ENCODE results near the gene ZNF74.
"Not testable (repeated sequence)": the region's sequence is repeated elsewhere in the genome, so short reads cannot be mapped to it uniquely, and the experiment has no call there.

The ZNF74 gene

DNA sequence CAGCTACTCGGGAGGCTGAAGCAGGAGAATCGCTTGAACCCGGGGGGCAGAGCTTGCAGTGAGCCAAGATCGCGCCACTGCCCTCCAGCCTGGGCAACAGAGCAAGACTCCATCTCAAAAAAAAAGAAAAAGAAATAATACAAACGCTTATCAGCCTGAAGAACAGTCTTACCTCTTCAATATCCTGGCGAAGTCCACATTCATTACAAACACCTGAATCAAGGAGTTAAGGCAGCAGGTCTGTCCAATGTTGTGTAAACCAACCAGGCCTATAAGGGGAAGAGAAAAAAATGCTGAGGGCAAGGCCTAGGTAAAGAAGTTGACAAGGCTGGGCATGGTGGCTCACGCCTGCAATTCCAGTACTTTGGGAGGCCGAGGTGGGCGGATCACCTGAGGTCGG is 17.0 kb upstream of the ZNF74 start:
- not testable (repeated sequence) for DNase-seq (ENCODE audit: low spot score); H3K9me3 ChIP-seq (ENCODE audit: severe bottlenecking)

GRCh38 chr22:20378110-20378509 is 15.8 kb upstream of the ZNF74 start:
- no peak for DNase-seq (ENCODE audit: low spot score)
- H3K27me3 ChIP-seq (ENCODE audit: insufficient read depth, poor library complexity, severe bottlenecking) = no peaks in the 10 kb centered on the region

More for the DNA sequence above, 17.0 kb upstream of the ZNF74 start:
- not testable (repeated sequence) for H3K27ac ChIP-seq (ENCODE audit: poor library complexity, severe bottlenecking); H3K4me1 ChIP-seq (ENCODE audit: insufficient read depth, poor library complexity, severe bottlenecking); ATAC-seq (ENCODE audit: low read depth); H3K36me3 ChIP-seq (ENCODE audit: low read depth); H3K27me3 ChIP-seq (ENCODE audit: insufficient read depth, poor library complexity, severe bottlenecking); H3K4me3 ChIP-seq (ENCODE audit: severe bottlenecking)

DNA sequence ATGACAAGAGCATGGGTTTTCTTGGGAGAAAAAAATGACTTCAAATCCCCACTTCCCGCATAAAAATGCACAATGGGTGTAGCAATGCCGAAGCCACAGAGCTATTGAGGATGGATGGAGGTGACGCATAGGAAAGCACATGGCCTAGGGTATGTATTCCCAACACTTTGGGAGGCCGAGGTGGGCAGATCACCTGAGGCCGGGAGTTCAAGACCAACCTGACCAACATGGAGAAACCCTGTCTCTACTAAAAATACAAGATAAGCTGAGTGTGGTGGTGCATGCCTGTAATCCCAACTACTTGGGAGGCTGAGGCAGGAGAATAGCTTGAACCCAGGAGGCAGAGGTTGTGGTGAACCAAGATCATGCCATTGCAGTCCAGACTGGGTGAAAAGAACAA is 15.3 kb upstream of the ZNF74 start:
- H3K27ac ChIP-seq (ENCODE audit: poor library complexity, severe bottlenecking); H3K4me1 ChIP-seq (ENCODE audit: insufficient read depth, poor library complexity, severe bottlenecking); ATAC-seq (ENCODE audit: low read depth); H3K4me3 ChIP-seq (ENCODE audit: severe bottlenecking); H3K9me3 ChIP-seq (ENCODE audit: severe bottlenecking); H3K27me3 ChIP-seq (ENCODE audit: insufficient read depth, poor library complexity, severe bottlenecking); H3K36me3 ChIP-seq (ENCODE audit: low read depth); DNase-seq (ENCODE audit: low spot score): not testable (repeated sequence)

More at GRCh38 chr22:20378110-20378509, 15.8 kb upstream of the ZNF74 start:
- Histone ChIP-seq H3K9me3 (ENCODE audit: severe bottlenecking) (peaks cover 1% of the 10 kb centered on the region), H3K27ac (ENCODE audit: poor library complexity, severe bottlenecking) (no peak overlapping the region), H3K36me3 (ENCODE audit: low read depth) (no peaks in the 10 kb centered on the region), H3K4me3 (ENCODE audit: severe bottlenecking) (no peak overlapping the region), H3K4me1 (ENCODE audit: insufficient read depth, poor library complexity, severe bottlenecking) (peaks cover 4% of the 10 kb centered on the region)
- no peak for ATAC-seq (ENCODE audit: low read depth)
- no peak for TF ChIP-seq CTCF (IDR thresholded peaks at IDR 0.05; ENCODE audit: poor library complexity, severe bottlenecking)

GRCh38 chr22:20380486-20380885 is 13.5 kb upstream of the ZNF74 start:
- H3K36me3 ChIP-seq (ENCODE audit: low read depth) = no peaks in the 10 kb centered on the region
- H3K4me1 ChIP-seq (ENCODE audit: insufficient read depth, poor library complexity, severe bottlenecking) = peaks cover 4% of the 10 kb centered on the region
- no peak for DNase-seq (ENCODE audit: low spot score)
- peaks cover 2% of the 10 kb centered on the region for H3K9me3 ChIP-seq (ENCODE audit: severe bottlenecking)
- no peak for TF ChIP-seq CTCF (IDR thresholded peaks at IDR 0.05; ENCODE audit: poor library complexity, severe bottlenecking)
- no peak overlapping the region for H3K4me3 ChIP-seq (ENCODE audit: severe bottlenecking)
- H3K27ac ChIP-seq (ENCODE audit: poor library complexity, severe bottlenecking) = no peak overlapping the region
- ATAC-seq (ENCODE audit: low read depth) = peak; percentile 56; the same call in 1 of the 3 replicates
- no peaks in the 10 kb centered on the region for H3K27me3 ChIP-seq (ENCODE audit: insufficient read depth, poor library complexity, severe bottlenecking)

DNA sequence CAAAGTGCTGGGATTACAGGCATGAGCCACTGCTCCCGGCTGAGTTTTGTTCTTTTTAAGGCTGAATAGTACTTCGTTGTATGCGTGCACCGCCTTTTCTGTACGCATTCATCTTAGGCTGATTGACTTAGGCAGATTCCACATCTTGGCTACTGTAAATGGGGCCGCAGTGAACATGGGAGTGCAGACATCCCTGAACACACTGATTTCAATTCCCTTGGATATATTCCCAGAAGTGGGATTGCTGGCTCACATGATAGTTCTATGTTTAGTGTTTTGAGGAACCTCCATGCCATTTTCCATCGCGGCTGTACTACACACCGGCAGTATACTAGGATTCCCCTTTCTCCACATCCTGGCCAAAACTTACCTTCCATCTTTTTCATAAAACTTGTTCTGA is 10.4 kb upstream of the ZNF74 start:
- ATAC-seq (ENCODE audit: low read depth) (no peak), DNase-seq (ENCODE audit: low spot score) (no peak)
- Histone ChIP-seq H3K4me3 (ENCODE audit: severe bottlenecking) (no peak overlapping the region), H3K4me1 (ENCODE audit: insufficient read depth, poor library complexity, severe bottlenecking) (peaks cover 4% of the 10 kb centered on the region), H3K9me3 (ENCODE audit: severe bottlenecking) (peaks cover 2% of the 10 kb centered on the region), H3K36me3 (ENCODE audit: low read depth) (no peaks in the 10 kb centered on the region), H3K27me3 (ENCODE audit: insufficient read depth, poor library complexity, severe bottlenecking) (peaks cover 4% of the 10 kb centered on the region), H3K27ac (ENCODE audit: poor library complexity, severe bottlenecking) (no peak overlapping the region)
- TF ChIP-seq CTCF (IDR thresholded peaks at IDR 0.05; ENCODE audit: poor library complexity, severe bottlenecking) = no peak

DNA sequence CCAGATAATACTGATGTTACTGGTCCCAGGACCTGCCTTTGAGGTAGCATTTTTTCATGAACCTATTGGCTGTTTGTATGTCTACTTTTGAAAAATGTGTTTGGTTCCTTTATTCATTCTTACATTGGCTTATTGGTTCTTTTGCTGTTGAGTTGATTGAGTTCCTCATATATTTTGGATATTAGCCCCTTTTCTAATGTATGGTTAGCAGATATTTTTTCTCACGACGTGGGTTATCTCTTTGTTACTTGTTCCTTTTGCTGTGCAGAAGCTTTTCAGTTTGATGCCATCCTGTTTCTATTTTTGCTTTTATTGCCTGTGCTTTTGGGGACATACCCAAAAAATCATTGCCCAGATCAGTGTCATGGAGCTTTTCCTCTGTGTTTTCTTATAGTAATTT is 9.8 kb upstream of the ZNF74 start:
- ATAC-seq (ENCODE audit: low read depth) = no peak
- no peak for DNase-seq (ENCODE audit: low spot score)
- no peak for TF ChIP-seq CTCF (IDR thresholded peaks at IDR 0.05; ENCODE audit: poor library complexity, severe bottlenecking)
- H3K9me3 ChIP-seq (ENCODE audit: severe bottlenecking) = peaks cover 2% of the 10 kb centered on the region
- no peak overlapping the region for H3K4me3 ChIP-seq (ENCODE audit: severe bottlenecking)
- H3K36me3 ChIP-seq (ENCODE audit: low read depth) = no peaks in the 10 kb centered on the region
- peaks cover 4% of the 10 kb centered on the region for H3K4me1 ChIP-seq (ENCODE audit: insufficient read depth, poor library complexity, severe bottlenecking)
- peaks cover 4% of the 10 kb centered on the region for H3K27me3 ChIP-seq (ENCODE audit: insufficient read depth, poor library complexity, severe bottlenecking)
- H3K27ac ChIP-seq (ENCODE audit: poor library complexity, severe bottlenecking) = no peak overlapping the region

Data from RWPE2 (cell line).